Muscle of back (tissue), 11 donors: ENCODE results near the gene NKAPD1. TPM values are rescaled to one million over a fixed set of nuclear protein-coding genes. Genes with fewer than 3 reads are reported as not detected.
"Not testable (repeated sequence)": the region's sequence is repeated elsewhere in the genome, so short reads cannot be mapped to it uniquely, and the experiment has no call there.

Experiments
- DNase-seq, 3 donors: peaks; one replicate each; pipeline versions ENCODE4 v3.0.0 to v3.0.0-alpha.2; 2013
- polyA plus RNA-seq, 10 donors: library from polyadenylated mRNA; unstranded; fragments of 120-200 nt; gene quantifications; one replicate each; pipeline ENCODE4 v1.2.1, GENCODE V29; 2013; ENCODE audit not compliant: insufficient read length in 10 of 10

NKAPD1 gene
- polyA plus RNA-seq, 10 donors: 25.7 to 33.1 (median 28.4) TPM

DNA sequence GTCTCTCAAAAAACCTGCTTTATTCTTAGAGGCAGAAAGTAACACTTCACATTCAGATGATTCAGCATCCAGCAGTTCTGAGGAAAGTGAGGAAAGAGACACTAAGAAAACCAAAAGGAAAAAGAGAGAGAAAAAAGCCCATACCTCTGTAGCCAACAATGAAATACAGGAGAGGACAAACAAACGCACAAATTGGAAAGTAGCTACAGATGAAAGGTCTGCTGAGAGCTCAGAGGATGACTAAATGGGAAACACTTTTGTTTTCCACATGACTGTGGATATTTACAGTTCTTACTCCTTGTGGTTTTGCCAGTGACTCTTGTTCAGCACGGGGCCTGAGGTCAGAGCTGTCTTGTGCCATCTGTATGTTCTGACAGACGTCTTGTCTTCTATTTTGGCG is 8.6 kb downstream of the NKAPD1 start:
- no peak for DNase-seq

DNA sequence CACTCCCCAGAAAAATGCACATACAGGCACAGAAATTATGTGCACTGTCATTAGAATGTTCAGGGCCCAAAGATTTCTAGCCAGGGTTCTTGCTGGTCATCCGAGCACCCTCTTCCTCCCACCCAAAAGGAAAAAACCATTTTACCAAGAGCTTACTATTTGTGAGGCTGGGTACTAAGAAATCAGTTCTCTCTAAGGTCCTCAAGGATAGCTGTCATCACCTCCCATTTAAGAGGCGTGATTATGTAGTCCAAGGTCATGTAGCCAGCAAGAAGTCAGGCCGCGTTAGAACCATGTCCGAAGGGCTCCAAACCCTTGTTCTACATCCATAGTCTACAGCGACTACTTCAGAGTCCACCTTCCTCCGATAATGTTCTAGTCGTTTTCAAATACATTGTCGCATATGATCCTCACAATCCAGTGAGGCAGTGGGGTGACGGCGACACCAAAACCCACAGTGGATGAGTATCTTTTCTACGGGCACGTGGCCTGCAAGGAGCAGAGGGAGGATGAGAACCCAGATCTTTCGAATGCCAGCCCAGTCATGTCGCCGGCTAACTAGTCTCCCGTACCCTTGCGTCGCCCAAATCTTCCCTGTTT is 11.8 kb downstream of the NKAPD1 start:
- DNase-seq: peak in 2 of 3 donors; percentile 16 to 23

DNA sequence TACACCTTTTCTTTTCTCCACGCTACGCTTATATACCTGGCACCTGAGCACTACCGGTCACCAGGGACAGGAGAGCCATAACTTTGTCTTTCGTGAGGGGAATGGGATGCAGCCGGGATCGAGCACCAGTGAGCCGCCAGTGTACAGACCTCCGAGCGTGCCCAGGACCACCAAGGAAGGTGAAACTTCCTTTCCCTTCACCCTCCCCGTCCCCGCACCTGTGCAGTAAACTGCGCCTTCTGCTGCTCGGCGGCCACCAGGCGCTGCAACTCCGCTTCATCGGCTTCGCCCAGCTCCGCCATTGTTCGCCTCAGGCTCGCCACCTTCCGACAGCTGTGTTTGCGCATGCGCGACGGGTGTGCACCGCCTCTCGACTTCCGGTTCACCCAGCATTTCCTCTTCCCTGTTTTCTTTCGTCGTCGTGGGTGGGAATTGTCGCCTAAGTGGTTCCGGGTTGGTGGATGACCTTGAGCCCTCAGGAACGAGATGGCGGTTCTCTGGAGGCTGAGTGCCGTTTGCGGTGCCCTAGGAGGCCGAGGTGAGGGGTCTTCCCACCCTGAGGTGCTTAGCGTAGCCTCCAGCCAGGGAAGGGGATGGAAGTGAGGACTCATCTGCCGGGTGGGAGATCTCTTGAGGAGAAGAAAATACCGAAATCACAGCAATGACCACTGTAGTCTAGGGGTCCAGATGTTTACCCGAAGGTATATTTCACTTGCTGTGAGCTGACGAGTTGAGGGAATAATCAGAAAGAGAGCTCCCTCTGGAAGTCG is 12.5 kb downstream of the NKAPD1 start, which contains the start of the genes SDHD and TIMM8B:
Gene SDHD, plus strand, starts transcription at position 452 of the 770 bp plus-strand sequence. Its CDS starts 35 bp downstream, at position 487.
Gene TIMM8B, minus strand, starts transcription at position 335 of the 770 bp plus-strand sequence. Its CDS starts 33 bp downstream, at position 302.
- peak; percentile 98 for DNase-seq

DNA sequence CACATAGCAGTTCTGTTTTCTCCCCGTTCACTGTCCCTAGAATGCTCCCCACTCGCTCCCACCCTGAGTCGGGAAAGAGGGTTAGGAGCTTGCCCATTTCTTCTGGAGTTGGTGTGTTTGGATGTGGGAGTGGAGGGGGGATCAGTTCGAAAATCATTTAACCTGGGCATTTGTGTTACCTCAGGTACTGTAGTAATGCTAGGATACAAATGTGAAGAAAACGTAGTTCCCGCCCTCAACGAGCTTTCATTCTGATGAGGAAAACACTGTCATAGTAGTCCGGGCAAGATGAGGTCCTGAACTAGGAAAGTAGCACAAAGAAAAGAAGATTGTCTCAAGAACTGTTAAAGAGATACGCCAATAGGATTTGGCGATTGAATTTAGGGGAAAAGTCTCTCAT is 13.1 kb downstream of the NKAPD1 start:
- DNase-seq: peak in 1 of 3 donors; percentile 4

DNA sequence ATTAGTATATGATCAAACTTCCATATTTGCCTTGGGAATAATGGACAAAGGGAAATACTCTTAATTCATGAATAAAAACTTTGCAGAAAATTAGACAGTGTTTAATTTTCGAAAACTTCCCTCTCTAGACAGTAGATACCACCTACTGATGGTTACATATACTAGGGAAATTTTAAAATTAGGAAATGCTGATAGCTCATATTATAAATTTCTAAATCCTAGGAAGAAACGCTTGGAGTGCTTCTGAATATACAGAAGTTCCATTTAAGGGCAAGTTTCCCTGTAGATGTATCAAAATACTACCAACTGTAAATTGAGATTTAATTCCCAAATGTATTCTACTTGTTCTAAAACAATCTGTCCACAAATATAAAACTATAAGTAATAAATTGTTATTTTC is 21.2 kb downstream of the NKAPD1 start:
- DNase-seq: not testable (repeated sequence)

DNA sequence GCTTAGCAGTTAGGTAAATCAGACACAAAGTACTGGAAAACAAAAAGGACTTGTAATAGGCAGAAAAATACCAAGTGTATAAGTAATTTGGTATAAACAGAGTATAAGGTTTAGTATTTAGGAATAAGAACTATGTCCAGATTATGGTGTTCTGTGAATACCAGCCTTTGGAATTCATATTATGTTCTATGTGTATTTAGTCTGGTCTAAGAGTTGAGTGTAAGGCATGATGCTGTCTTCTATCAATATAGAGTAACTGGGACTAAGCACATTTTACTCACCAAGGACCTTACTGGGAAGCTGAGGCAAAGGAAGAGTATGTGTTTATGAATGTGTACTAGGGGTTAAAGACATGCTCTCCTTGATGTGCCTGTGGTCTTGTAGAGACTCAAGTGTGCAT is 22.1 kb downstream of the NKAPD1 start:
- no peak for DNase-seq

DNA sequence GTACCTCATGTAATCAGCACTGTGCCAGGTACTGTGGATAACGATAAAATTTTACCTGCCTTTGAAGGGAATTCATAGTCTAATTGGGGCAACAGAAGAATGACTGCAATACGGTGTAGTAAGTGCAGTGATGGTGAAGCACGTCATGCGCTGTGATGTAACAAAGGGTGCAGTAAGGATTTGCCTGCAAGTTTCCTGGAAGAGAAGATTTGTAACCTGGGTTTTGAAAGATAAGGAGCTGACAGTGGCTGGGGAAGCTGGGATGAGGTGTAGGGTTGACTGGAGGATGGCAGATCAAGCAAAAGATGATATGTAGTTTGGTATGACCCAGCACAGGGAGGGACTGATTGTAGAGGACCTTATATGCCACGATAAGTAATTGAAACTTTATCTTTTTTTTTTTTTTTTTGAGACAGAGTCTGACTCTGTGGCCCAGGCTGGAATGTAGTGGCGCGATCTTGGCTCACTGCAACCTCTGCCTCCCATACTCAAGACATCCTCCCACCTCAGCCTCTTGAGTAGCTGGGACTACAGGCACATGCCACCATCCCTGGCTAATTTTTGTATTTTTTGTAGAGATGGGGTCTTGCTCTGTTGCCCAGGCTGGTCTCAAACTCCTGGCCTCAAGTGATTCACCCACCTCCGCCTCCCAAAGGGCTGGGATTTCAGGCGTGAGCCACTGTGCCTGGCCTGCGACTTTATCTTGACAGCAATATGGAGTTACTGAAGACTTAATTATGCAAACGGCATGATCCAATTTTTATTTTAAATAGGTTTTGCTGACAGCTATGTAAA is 23.8 kb downstream of the NKAPD1 start:
- no peak for DNase-seq

DNA sequence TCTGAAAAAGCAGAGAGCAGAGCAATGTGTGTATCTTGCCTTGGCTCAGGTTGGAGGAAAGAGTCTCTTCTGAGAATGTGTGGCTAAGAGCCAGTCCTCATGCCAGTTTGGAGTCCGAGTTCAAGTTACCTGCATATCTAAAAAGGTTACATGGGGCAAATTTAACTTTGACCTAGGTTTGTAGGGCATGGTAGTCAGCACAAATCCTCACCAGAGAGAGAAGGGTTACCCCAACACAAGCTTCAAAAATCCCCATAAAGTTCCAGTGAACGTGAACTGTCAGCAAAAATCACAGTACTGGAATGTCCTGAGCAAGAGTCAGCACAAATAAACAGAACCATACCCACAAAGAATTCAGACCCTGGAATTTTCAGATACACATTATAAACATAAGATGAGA is 26.4 kb downstream of the NKAPD1 start:
- DNase-seq: no peak

DNA sequence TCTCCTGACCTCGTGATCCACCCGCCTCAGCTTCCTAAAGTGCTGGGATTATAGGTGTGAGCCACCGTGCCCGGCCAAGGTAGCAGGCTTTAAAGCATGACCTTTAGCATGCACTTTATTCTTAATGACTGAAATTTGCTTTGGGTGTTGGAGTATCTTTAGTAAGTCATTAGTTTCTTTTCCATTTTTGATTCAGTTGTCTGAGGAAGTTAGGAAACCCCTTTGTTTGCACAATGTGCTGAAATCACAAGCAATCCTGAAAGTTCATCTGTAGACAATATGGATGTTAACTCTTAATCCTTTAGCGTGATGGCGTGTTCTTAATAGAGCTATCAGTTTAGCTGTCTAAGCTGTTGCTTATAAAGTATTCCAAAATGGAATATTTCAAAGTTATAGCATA is 29.3 kb downstream of the NKAPD1 start:
- DNase-seq: no peak

DNA sequence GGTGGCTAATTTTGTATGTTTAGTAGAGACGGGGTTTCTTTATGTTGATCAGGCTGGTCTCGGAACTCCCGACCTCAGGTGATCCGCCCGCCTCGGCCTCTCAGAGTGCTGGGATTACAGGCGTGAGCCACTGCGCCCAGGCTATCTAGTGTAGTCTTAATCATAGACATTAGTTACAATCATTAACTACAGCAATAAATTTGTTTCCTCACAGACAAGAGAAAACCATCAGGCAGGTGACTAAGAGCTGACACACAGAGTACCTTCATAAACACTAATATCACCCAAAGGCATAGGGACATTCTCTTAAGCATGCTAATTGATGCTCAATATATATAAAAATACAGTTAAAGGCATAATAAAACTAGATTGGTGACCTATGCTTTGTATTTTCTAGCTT is 32.0 kb downstream of the NKAPD1 start:
- DNase-seq: no peak

DNA sequence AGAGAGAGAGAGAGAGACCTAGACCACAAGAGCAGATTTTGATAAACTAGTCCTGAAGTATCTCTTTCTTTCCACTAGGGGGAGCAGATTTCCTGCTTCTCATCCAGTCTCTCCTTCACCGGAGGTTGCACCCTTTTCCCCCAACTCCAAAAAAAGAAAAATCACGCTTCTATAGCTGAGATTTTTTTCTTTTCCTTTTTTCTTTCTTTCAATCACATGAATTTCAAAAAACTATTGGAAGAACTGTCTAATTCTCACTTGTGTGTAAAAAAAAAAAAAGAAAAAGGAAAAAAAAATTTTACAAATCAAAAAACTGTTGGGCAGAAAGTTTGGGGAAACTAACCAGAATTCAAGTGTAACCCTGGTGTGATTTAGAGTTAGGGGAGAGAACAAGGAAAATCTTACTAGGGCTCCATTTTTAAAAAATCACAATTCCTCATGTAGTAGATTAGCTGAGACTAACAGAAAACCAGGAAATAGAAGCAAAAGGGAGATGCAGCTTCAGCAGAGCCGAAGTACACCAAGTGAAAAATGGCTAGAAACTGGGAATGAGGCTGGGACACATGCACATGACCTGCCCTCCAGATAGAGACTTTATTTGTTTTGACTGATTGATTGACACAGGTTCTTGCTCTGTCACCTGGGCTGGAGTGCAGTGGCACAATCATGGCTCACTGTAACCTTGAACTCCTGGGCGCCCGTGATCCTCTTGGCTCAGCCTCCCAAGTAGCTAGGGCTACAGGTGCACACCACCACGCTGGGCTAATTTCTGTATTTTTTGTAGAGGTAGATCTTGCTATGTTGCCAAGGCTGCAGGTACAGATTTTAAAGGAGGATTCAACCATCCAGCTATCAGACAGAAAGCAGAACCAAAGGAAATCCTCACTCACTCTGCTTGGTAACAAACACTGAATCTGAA is 39.7 kb downstream of the NKAPD1 start:
- peak; percentile 34 to 59 (median 41) for DNase-seq

DNA sequence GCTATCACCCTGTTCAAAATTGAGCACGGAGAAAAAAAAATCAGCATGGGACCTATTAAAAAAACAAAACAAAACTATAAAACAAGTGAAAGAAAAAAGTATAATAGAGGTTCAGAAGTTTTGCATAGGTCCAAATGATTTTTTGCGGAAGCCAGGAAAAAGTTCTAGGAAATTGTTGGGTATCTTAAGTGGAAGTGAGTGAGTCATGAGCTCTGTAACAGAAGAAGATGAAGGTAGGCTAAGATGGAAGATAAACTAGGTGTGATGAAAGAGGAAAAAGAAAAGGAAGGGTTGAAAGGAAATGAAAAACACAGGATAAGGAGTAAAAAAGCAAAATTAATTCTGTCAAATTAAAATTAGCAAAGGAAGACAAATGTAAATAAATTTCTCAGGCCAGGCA is 40.4 kb downstream of the NKAPD1 start:
- no peak for DNase-seq

DNA sequence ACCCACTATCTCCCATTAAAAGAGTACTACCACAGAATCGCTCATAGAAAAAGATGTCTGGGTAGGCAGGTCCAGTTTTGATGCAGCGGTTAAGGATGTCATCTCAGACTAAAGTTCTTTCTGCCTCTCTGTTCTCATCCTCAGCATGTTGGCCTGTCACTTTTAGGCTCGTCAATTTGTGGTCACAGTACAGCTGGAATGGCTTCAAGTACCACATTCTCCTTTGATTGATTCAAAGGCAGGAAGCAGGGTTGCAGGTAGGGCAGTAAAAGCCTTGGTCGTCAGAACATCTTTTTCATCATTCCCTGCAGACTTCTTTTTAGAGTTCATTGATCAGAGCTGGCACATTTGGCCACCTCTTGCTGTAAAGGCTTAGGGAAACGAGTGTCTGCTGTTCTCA is 41.3 kb downstream of the NKAPD1 start:
- DNase-seq: no peak

DNA sequence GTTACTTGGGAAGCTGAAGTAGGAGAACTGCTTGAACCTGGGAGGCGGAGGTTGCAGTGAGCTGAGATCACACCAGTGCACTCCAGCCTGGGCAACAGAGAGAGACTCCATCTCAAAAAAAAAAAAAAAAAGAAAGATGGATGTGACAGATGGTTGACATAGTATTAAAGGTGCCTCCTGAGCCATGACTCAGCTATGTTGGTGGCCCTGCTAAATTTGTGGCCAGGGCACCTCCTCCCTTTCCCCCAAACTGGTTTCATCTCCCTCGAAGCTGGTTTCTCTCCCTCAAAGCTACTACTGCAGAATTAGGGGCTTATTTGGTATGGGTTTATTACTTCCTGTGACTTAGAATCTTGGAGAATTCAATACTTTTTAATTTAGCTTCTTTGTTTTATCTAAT is 44.1 kb downstream of the NKAPD1 start:
- no peak for DNase-seq

DNA sequence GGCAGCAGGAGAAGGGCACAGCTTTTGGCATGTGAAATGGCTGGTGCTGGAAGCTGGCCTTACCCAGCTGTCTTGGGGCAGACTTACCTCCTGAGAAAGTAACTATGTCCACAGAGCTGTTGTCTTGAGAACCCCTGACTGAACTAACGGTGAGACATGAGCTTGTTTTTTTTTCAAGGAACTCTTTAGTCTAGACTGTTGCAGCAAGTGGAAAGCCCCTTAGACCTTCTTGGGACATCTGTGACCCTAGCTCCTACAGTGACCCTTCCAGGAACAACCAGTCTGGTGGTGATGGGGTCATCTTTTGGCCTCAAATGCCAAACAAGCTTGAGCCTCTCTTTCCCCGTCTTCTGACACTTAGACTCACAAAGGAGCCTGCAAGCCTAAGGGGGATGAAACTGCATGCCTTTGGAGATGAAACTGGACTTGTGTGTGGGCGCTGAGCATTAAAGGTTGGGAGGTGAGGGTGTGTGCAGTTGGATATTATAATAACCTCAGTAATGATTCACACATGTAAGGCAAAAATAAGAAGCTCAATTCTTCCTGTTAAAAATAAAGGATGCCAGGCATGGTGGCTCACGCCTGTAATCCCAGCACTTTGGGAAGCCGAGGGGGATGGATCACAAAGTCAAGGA is 48.0 kb downstream of the NKAPD1 start:
- no peak for DNase-seq

DNA sequence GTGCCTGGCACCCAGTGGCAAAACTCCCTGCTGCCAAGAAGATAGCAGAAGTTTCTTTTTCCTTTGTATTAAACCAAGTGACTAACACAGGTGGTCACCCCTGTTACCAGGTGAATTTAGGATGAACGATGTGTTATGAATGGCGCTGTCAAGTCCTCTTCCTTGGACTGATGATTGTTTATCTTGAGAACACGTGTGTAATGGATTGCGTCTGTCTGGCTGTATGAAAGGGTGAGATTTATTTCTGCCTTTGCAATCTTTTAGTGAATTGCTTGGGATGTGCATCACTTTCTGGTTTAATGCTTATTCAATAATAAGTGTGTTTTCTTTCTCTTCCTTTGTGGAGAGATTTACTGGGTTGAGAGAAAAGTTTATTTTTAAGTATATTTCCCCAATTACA is 49.0 kb downstream of the NKAPD1 start:
- no peak for DNase-seq

DNA sequence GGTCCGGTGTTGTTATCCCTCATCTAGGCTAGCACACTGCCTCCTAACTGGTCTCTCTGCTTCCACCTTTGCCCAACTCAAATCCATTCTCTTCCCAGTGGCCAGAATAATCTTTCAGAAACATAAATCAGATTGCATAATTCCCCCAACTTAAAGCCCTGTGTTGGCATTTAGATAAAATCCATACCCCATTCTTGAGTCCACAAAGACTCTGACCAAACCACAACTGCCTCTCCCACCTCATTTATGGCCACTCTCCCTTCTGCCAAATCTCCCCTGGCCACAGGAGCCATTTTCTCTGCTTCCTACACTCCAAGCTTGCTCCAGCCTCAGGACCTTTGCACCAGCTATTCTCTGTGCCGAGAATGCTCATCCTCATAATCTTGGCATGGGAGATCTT is 53.0 kb downstream of the NKAPD1 start:
- no peak for DNase-seq

DNA sequence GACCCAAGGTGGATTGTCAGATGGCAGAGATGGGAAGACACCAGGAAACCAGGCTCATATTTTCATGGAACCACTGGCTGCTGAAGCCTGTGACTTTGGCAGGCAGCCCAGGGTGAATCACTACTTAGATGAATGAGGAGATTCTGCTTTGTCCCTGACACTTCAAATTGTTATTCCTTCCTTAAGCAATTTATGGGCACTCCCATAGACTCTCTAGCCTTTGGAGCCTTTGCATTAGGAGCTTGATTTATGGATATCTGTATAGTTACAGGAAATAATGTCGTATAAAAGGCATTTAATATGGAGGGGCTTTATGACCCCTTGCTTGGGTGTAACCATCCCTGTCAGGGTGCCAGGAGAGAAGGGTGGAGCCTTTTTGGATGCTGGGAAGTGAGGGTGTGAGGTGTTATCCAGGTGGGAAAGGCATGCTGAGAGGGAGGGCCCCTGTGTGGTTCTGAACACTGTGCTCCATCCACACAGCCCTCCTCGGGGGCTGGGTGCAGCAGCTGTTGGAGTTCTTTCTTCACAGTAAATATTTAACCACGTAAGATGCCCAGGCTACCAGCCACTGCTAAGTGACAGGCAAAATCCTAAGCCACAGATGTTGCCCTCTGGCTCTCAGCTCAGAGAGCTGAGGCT is 54.5 kb downstream of the NKAPD1 start:
- peak; percentile 10 to 71 (median 15) for DNase-seq

DNA sequence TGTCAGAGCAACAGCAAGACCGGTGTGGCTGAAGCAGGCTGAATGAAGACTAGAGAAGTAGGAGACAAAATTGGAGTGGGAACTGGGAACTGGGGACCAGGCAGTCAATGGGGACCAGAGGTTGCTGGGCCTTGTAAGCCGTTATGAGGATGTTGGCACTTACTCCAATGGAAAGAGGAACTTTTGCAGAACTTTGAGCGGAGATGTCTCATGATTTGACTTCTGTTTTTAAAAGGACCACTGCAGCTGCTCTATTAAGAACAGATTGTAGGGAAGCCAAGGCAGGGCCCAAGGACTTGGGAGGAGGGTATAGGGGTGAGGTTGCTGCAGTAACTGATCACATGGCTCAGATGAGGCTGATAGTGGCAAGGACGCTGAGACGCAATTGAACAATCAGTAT is 55.6 kb downstream of the NKAPD1 start:
- DNase-seq: peak; percentile 5 to 34 (median 7)

DNA sequence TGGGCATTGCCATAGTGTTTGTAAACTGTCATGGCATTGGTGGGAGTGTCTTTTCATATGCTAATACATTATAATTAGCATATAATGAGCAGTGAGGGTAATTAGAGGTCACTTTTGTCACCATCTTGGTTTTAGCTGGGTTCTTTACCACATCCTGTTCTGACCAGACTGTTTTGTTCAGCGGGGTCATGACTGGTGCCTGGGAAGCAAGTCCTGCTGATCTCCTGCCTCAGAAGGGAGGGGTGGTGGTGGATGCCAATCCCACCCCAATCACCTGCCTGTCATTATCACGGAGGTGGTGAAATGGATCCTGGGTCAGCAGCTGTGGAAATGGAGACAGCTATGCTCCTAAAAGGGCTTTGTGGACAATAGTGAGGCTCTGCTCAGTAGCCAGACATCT is 58.6 kb downstream of the NKAPD1 start:
- no peak for DNase-seq
